ENCODE data around the gene RBFOX2. TPM values are rescaled to one million over a fixed set of nuclear protein-coding genes. Genes with fewer than 3 reads are reported as not detected.
"Not testable (repeated sequence)": the region's sequence is repeated elsewhere in the genome, so short reads cannot be mapped to it uniquely, and the experiment has no call there.

Gene RBFOX2
- total RNA-seq, 1 experiment from 2014 or later, result 144 TPM

- DNase-seq (ENCODE audit: low read depth in 1 of 2, low spot score in 2 of 2), result peak; percentile 75 to 87
- peak overlapping the region; percentile 30 for H3K4me3 ChIP-seq
- H3K4me1 ChIP-seq (replicated peaks), result peaks cover 42% of the 10 kb centered on the region
- H3K9me3 ChIP-seq (replicated peaks), result no peaks in the 10 kb centered on the region
- H3K27ac ChIP-seq, result peak overlapping the region; percentile 74
- H3K27me3 ChIP-seq (replicated peaks), result no peaks in the 10 kb centered on the region
- peaks cover 18% of the 10 kb centered on the region; the same call in 1 of the 2 replicates for H3K36me3 ChIP-seq
Observed at GRCh38 chr22:35835998-35836691, 192.5 kb downstream of the RBFOX2 start.

DNA sequence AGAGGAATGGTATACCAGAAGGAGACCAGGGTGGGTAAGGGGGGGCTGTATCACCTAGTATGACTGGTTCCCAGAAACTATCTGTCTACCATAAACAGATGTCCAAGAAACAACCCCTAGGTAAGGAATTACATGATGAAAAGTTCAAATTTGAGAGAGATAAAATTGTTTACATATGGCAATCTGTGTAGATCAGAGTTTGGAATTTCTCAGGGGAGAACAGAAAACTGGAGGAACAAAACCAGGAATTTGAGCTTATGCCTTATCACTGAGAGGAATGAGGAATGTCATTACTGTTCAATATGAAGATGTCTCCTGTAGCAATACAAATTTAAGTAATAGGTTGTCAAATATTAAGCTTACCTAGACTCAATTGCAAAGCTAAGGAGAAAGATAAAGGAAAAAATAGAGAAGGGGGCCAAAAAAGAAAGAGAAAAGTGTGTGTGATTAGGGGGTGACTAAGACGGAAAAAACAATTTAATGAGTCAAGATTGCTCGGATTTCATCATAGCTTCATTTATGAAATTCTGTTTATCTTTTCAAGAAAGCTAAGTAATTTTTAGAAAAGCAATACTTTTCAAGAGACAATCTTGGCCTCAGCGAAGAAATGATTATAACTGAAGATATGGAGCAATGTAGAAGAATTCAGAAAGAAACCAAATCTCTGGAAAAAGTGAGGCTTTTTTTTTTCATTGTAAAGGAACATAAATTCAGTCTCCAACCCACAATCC is 193.2 kb downstream of the RBFOX2 start:
- Histone ChIP-seq H3K4me1 (replicated peaks) (peaks cover 39% of the 10 kb centered on the region), H3K27ac (peak overlapping the region; percentile 74), H3K4me3 (peak overlapping the region; percentile 30), H3K27me3 (replicated peaks) (no peaks in the 10 kb centered on the region), H3K9me3 (replicated peaks) (no peaks in the 10 kb centered on the region), H3K36me3 (peaks cover 22% of the 10 kb centered on the region; the same call in 1 of the 2 replicates)
- DNase-seq (ENCODE audit: low read depth in 1 of 2, low spot score in 2 of 2), result no peak

DNA sequence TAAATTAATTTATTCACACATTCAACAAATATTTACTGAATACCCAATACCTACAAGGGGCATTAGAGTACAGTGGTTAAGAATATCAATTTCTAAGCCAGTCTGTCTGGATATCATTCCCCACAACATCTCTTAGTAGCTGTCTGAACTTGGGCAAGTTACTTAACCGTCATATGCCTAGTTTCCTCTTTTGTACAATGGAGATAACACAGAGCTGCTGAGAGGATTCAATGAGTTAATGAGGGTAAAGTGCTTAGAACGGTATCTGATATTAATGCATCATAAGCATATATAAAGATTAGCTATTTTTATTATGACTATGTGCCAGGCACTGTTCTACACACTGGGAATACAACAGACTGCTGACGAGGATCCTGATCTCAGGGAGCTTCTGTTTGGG is 194.6 kb downstream of the RBFOX2 start:
- DNase-seq (ENCODE audit: low read depth in 1 of 2, low spot score in 2 of 2), result no peak
- H3K4me1 ChIP-seq (replicated peaks), result peaks cover 39% of the 10 kb centered on the region

GRCh38 chr22:35830305-35830704 is 198.3 kb downstream of the RBFOX2 start:
- Histone ChIP-seq H3K27me3 (replicated peaks) (no peaks in the 10 kb centered on the region), H3K4me1 (replicated peaks) (peaks cover 18% of the 10 kb centered on the region), H3K27ac (no peak overlapping the region), H3K4me3 (no peak overlapping the region), H3K36me3 (peaks cover 42% of the 10 kb centered on the region), H3K9me3 (replicated peaks) (no peaks in the 10 kb centered on the region)
- no peak for DNase-seq (ENCODE audit: low read depth in 1 of 2, low spot score in 2 of 2)

More for the DNA sequence above, 194.6 kb downstream of the RBFOX2 start:
- Histone ChIP-seq H3K4me3 (no peak overlapping the region), H3K27ac (0 out of 2 replicates have a peak overlapping the region, but pooled peaks have one; percentile 74), H3K27me3 (replicated peaks) (no peaks in the 10 kb centered on the region), H3K9me3 (replicated peaks) (no peaks in the 10 kb centered on the region), H3K36me3 (peaks cover 32% of the 10 kb centered on the region; the same call in 1 of the 2 replicates)

DNA sequence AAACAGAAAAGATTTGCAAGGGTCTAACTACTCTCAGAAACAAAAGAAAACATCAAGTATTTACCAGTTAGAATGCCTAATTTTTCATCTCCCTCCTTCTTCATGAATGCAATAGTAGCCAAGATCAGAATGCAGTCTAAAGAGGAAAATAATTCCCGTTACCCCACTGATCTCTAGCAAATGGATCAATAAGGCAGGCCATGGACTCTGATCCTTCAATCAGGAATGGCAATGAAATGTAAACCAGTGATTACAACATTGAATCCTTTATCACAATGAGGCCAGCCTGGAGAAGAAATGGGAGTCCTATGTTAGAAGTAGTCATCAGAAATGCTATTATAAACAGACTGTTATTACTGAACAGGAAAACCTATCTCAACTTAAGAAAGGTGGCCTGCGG is 204.4 kb downstream of the RBFOX2 start:
- H3K4me1 ChIP-seq (replicated peaks), result no peaks in the 10 kb centered on the region
- H3K4me3 ChIP-seq, result no peak overlapping the region
- H3K27me3 ChIP-seq (replicated peaks), result no peaks in the 10 kb centered on the region
- no peak for DNase-seq (ENCODE audit: low read depth in 1 of 2, low spot score in 2 of 2)
- no peaks in the 10 kb centered on the region for H3K9me3 ChIP-seq (replicated peaks)
- H3K27ac ChIP-seq, result no peak overlapping the region
- peaks cover 41% of the 10 kb centered on the region for H3K36me3 ChIP-seq

GRCh38 chr22:35821654-35822053 is 207.0 kb downstream of the RBFOX2 start:
- DNase-seq (ENCODE audit: low read depth in 1 of 2, low spot score in 2 of 2), result no peak

DNA sequence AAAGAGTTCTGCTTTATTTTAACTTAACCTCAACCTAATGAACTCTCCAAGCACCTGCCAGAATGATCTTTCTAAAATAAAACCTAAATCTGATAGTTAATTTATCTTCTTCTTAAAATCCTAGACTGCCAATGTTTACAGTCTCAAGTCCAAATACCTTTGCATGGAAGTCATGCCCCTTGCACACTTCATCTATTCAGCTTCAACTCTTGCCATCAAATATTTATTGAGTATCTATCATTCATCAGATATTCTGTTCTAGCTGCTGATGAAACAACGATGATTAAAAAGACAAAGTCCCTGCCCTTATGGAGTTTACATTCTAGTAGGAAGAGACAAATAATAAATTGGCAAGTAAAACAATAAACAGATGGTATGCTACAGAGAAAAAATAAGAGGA is 209.2 kb downstream of the RBFOX2 start:
- no peaks in the 10 kb centered on the region for H3K4me1 ChIP-seq (replicated peaks)
- H3K9me3 ChIP-seq (replicated peaks), result no peaks in the 10 kb centered on the region
- no peak for DNase-seq (ENCODE audit: low read depth in 1 of 2, low spot score in 2 of 2)
- no peak overlapping the region for H3K27ac ChIP-seq
- H3K4me3 ChIP-seq, result no peak overlapping the region
- H3K27me3 ChIP-seq (replicated peaks), result no peaks in the 10 kb centered on the region
- peaks cover 51% of the 10 kb centered on the region for H3K36me3 ChIP-seq

More at GRCh38 chr22:35821654-35822053, 207.0 kb downstream of the RBFOX2 start:
- Histone ChIP-seq H3K27ac (no peak overlapping the region), H3K36me3 (peaks cover 49% of the 10 kb centered on the region), H3K4me1 (replicated peaks) (no peaks in the 10 kb centered on the region), H3K27me3 (replicated peaks) (no peaks in the 10 kb centered on the region), H3K9me3 (replicated peaks) (no peaks in the 10 kb centered on the region), H3K4me3 (no peak overlapping the region)

- DNase-seq (ENCODE audit: low read depth in 1 of 2, low spot score in 2 of 2), result no peak
- Histone ChIP-seq H3K27me3 (replicated peaks) (no peaks in the 10 kb centered on the region), H3K4me1 (replicated peaks) (no peaks in the 10 kb centered on the region), H3K9me3 (replicated peaks) (no peaks in the 10 kb centered on the region), H3K36me3 (peaks cover 49% of the 10 kb centered on the region), H3K4me3 (no peak overlapping the region), H3K27ac (no peak overlapping the region)
Observed at GRCh38 chr22:35818897-35819296, 209.7 kb downstream of the RBFOX2 start.

GRCh38 chr22:35812600-35812999 is 216.0 kb downstream of the RBFOX2 start:
- Histone ChIP-seq H3K27me3 (replicated peaks) (no peaks in the 10 kb centered on the region), H3K9me3 (replicated peaks) (no peaks in the 10 kb centered on the region), H3K4me1 (replicated peaks) (no peaks in the 10 kb centered on the region), H3K27ac (no peak overlapping the region), H3K36me3 (peaks cover 61% of the 10 kb centered on the region), H3K4me3 (no peak overlapping the region)
- DNase-seq (ENCODE audit: low read depth in 1 of 2, low spot score in 2 of 2), result no peak

DNA sequence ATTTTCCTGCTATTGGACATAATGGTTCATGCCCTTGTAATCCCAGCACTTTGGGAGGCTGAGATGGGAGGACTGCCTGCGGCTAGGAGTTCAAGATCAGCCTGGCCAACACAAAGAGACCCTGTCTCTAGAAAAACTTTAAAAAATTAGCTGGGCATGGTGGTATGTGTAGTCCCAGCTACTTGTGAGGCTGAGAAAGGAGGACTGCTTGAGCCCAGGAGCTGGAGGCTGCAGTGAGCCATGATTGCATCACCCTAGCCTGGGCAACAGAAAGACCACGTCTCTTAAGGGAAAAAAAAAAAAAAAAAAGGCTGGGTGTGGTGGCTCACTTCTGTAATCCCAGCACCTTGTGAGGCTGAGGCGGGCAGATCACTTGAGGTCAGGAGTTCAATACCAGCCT is 217.0 kb downstream of the RBFOX2 start:
- Histone ChIP-seq H3K27ac (no peak overlapping the region), H3K36me3 (peaks cover 56% of the 10 kb centered on the region), H3K27me3 (replicated peaks) (no peaks in the 10 kb centered on the region), H3K9me3 (replicated peaks) (no peaks in the 10 kb centered on the region), H3K4me3 (no peak overlapping the region), H3K4me1 (replicated peaks) (no peaks in the 10 kb centered on the region)
- DNase-seq (ENCODE audit: low read depth in 1 of 2, low spot score in 2 of 2), result no peak

DNA sequence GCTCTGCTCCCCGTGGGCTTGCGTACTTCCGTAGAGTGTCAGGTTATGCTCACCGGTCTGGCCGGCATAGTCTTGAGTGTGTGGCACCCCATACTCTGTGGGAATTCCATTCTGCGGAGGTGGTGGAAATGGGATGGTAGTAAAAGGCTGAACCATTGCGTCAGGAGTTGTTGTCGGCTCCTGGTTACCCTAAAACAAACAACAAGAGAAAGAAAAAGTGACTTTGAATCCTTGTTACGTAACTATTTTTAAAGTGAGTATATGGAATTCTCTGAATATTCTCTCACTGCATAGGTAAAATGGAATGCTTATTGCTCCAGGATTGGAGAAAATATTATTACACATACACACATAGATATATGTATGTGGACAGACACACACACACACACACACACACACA is 218.8 kb downstream of the RBFOX2 start:
- Histone ChIP-seq H3K4me1 (replicated peaks) (no peaks in the 10 kb centered on the region), H3K36me3 (peaks cover 62% of the 10 kb centered on the region), H3K27me3 (replicated peaks) (no peaks in the 10 kb centered on the region), H3K9me3 (replicated peaks) (no peaks in the 10 kb centered on the region), H3K27ac (no peak overlapping the region), H3K4me3 (no peak overlapping the region)
- DNase-seq (ENCODE audit: low read depth in 1 of 2, low spot score in 2 of 2), result no peak

DNA sequence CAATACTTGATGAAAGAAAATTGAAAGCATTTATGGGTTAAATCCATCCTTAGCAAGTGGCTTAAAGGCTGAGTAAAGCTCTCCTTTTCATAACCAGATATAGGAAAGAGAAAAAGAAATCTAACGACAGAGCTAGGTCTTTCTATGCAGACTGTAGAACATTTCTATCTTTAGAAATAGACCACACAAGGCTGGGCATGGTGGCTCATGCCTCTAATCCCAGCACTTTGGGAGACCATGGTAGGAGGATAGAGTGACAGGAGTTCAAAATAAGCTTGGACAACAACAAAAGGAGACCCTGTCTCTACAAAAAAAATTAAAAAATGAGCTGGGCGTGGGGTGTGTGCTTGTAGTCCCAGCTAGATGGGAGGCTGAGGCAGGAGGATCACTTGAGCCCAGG is 220.2 kb downstream of the RBFOX2 start:
- H3K4me3 ChIP-seq, result no peak overlapping the region
- H3K36me3 ChIP-seq, result peaks cover 68% of the 10 kb centered on the region
- H3K4me1 ChIP-seq (replicated peaks), result no peaks in the 10 kb centered on the region
- no peaks in the 10 kb centered on the region for H3K27me3 ChIP-seq (replicated peaks)
- H3K9me3 ChIP-seq (replicated peaks), result no peaks in the 10 kb centered on the region
- DNase-seq (ENCODE audit: low read depth in 1 of 2, low spot score in 2 of 2), result no peak
- H3K27ac ChIP-seq, result no peak overlapping the region

- H3K9me3 ChIP-seq (replicated peaks); H3K27me3 ChIP-seq (replicated peaks); H3K4me1 ChIP-seq (replicated peaks); DNase-seq (ENCODE audit: low read depth in 1 of 2, low spot score in 2 of 2); H3K4me3 ChIP-seq; H3K27ac ChIP-seq: not testable (repeated sequence)
- H3K36me3 ChIP-seq, result peaks cover 81% of the 10 kb centered on the region
Observed at GRCh38 chr22:35806668-35807067, 222.0 kb downstream of the RBFOX2 start.

- Histone ChIP-seq H3K27me3 (replicated peaks) (no peaks in the 10 kb centered on the region), H3K27ac (no peak overlapping the region), H3K9me3 (replicated peaks) (no peaks in the 10 kb centered on the region), H3K4me3 (no peak overlapping the region), H3K4me1 (replicated peaks) (peaks cover 6% of the 10 kb centered on the region), H3K36me3 (peaks cover 72% of the 10 kb centered on the region)
- no peak for DNase-seq (ENCODE audit: low read depth in 1 of 2, low spot score in 2 of 2)
Observed at GRCh38 chr22:35805466-35805865, 223.2 kb downstream of the RBFOX2 start.
